Stimulated activated CD8-positive, alpha-beta memory T cell treated with anti-CD3 and anti-CD28 coated beads, Interleukin-2, amount 100 ng/mL, for 48 hours (primary cell): Measurements from ENCODE around the gene ORAI2.
"Not testable (repeated sequence)": the region's sequence is repeated elsewhere in the genome, so short reads cannot be mapped to it uniquely, and the experiment has no call there.

Experiments used
- DNase-seq, 2 donors: peaks; one replicate each; pipeline ENCODE4 v3.0.0-alpha.2; 2020; ENCODE audit warnings: low read depth in 2 of 2

Gene ORAI2

DNA sequence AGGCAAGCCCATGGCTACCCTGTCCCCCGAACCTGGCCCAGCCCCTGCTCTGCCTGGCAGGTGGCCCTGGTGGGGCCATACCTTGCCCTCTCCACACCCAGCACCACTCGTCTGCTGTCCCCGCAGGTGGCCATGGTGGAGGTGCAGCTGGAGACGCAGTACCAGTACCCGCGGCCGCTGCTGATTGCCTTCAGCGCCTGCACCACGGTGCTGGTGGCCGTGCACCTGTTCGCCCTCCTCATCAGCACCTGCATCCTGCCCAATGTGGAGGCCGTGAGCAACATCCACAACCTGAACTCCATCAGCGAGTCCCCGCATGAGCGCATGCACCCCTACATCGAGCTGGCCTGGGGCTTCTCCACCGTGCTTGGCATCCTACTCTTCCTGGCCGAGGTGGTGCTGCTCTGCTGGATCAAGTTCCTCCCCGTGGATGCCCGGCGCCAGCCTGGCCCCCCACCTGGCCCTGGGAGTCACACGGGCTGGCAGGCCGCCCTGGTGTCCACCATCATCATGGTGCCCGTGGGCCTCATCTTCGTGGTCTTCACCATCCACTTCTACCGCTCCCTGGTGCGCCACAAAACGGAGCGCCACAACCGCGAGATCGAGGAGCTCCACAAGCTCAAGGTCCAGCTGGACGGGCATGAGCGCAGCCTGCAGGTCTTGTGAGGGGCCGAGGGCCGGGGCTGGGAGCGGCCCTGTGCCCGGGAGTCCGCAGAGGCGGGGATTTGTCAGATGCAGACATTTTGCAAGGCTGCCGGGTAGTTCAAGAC is 13.2 kb downstream of the ORAI2 start:
- DNase-seq: no peak

DNA sequence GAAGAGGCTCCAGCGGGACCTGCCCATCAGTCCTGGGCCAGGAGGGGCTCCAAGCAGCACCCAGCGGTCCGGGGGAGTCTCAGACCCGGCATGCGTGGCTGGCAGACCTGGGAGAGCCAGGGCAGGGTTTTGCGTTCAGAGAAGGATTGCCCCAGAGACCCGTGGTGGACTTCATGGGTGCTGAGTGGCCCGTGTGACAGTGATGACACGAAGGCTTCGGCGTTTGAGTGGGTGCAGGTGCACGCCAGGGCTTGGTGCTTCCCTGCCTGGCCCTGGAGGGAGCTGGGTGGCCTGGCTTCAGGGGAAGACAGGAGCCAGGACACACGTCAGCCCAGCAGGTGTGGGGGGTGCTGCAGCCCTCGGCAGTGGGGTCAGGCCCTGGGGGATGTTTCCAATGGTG is 13.9 kb downstream of the ORAI2 start:
- no peak for DNase-seq

DNA sequence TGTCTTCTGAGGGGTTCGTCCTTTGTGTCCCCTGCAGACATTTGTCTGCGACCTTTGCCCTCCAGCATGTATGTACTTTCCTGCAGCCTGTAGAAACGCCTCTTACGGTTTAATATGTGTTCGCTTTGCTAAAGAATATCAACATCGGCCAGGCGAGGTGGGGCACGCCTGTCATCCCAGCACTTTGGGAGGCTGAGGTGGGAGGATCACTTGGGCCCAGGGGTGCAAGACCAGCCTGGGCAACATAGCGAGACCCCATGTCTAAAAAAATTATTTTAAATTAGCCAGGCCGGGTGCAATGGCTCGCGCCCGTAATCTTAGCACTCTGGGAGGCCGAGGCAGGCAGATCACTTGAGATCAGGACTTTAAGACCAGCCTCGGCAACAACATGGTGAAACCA is 15.8 kb downstream of the ORAI2 start:
- DNase-seq: no peak

DNA sequence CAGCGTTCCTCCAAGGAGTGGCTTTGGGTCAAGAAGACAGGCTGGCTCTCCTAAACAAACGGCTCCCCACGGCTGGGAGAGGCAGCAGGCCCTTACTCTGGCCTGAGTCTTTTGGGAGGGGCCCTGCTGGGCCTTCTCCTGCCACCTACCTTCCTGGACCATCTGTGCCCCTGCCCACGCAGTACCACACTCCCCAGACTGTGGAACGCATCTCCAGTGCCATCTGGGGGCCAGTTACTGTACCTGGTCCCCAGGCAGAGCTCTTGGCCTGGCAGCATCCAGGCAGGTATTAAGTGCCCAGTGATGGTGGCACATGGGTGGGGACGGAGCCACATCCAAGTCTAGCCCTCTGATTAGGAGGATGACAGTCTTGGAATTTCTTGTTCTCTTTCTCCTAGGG is 16.9 kb downstream of the ORAI2 start:
- no peak for DNase-seq

DNA sequence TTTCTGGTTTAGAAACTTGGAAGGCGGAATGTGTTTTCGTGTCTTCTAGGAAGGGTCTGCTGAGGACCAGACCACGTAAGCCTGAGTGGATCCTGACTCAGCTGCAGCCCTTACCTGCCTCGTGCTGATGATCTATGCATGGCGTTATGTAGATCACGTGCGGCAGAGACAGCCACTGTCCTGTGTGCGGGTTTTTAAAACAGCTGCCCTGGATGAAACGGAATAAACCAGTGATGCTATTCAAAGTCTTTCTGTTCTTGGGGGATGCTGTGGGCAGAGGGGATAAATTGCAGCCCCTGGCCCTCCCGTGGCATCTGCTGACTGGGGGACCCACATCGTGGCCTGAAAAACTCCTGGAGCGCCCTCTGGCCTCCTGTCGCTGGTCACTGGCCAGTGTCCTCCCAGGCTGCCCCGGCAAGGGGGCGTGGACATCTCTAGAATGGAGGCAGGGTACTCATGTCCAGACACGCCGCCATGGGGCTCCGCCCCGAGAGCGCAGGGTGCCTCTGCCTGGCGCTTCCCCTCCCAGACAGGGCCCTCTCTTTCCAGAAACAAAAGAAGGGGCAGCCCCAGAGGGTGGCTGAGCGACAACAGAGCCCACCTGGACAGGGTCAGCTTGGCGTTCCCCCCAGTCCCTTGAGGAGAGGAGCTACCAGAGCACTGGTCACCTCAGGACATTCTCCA is 18.1 kb downstream of the ORAI2 start:
- no peak for DNase-seq

DNA sequence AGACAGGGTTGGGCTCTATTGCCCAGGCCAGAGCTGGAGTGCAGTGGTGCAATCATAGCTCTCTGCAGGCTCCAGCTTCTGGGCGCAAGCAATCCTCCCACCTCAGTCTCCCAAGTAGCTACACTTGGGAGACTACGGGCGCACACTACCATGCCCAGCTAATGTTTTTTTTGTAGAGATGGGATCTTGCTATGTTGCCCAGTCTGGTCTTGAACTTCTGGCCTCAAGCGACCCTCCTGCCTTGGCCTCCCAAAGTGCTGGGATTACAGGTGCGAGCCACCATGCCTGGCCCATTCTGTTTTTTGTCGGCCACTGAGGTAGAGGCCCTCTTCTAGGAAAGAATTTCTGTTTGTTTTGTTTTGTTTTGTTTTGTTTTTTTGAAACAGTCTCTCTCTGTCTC is 19.1 kb downstream of the ORAI2 start:
- DNase-seq: no peak

DNA sequence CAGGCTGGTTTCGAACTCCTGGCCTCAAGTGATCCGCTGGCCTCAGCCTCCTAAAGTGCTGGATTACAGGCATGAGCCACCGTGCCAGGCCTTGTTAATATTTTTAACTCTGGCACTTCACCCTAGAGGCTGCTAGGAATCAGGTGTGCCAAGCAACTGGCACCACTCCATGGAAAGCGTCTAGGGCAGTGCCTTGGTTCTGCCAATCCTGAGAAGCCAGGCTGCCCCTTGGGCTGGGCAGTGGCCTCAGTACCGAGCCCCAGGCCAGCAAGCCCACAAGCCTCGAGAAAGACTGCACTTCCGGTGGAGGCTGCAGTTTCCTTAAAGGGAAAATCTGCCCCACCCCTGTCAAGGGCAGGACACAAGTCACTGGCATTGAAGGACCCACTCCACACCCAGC is 19.9 kb downstream of the ORAI2 start:
- DNase-seq: no peak

DNA sequence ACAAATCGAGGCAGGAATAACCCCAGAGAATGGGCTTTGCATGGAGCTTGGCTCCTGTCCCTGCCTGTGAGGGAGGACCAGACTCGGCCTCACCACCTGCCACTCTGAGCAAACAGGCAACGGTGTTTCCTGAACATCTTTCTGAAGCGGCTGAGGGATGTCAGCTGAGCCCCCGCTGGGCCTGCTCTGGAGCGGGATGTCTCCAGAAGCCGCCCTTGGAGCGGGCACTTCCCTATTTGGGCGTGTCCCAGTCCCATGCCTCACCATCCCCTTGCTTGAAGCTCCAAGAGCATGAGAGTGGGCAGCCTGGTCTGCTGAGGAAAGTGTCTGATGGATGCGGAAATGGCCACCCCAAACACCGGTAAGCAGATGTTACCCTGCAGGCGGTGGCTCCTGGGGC is 21.1 kb downstream of the ORAI2 start:
- DNase-seq: no peak

DNA sequence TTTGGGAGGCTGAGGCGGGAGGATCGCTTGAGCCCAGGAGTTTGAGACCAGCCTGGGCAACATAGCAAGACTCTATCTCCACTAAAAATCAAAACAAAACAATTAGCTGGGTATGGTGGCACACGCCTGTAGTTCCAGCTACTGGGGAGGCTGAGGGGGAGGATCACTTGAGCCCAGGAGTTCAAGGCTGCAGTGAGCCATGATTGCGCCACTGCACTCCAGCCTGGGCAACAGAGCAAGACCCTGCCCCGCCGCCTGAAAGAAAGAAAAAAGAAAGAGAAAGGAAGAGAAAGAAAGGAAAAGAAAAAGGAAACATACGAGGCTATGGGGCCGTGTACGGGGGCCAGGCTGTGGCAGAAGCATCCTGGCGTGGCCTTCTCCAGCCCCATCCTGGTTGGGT is 21.6 kb downstream of the ORAI2 start:
- not testable (repeated sequence) for DNase-seq

DNA sequence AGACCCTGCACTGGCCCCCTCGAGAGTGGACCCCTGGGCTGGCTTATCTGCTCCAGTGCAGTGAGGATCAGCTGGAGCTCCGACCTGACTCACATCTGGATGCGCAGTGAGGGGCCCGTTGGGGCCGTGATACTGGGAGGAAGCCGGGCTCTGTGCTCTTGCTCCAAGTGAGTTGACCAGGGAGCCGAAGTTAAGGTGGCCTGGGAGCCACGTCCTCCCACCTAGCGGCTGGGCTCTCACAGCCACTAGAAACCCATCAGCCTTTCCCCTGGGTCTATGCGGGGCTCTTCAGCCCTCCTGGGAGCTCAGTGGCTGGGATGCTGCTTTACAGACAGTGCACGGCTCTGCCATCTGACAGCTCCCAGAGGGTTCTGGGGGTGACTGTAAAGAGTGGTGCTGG is 22.2 kb downstream of the ORAI2 start:
- DNase-seq: no peak

DNA sequence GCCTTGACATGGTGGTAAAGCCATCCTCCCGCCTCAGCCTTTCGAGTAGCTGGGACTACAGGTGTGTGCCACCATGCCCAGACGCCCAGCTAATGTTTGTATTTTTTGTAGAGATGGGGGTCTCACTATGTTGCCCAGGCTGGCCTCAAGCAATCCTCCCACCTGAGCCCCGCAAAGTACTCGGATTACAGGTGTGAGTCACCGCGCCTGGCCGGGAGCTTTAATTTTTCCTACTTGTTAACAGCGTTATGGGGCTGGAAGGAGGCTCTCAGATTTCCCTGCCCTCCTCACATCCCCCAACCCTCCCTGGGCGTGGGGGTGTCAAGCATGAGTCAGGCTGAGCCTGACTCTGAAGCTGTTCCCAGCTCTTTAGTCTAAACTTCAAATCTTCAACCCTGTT is 23.0 kb downstream of the ORAI2 start:
- DNase-seq: no peak

DNA sequence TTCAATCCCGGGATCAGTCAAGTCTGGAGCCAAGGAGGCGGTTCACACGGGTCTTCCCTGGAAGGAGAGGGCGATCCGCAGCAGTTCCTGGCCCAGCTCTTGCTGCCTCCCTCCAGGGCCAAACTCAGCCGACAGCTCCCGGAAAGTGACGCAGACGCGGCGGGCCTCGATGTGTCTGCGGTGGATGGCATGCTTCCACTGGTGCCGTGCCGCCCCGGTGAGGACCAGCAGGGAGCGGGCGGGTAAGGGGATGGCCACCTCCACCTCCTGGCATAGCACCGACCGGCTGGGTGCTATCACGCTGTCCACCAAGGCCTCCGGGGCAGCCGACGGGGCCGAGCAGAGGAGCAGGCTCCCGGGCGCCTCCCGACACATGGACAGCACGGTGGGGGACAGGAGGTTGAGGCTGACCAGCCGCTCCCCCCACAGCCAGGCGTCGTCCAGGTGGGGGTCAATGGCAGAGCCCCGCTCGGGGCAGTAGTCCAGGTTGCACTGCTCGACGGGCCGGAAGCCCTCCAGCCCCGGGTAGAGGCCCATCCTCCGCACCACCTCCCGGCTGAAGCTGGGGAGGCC is 24.1 kb downstream of the ORAI2 start:
- DNase-seq: no peak

DNA sequence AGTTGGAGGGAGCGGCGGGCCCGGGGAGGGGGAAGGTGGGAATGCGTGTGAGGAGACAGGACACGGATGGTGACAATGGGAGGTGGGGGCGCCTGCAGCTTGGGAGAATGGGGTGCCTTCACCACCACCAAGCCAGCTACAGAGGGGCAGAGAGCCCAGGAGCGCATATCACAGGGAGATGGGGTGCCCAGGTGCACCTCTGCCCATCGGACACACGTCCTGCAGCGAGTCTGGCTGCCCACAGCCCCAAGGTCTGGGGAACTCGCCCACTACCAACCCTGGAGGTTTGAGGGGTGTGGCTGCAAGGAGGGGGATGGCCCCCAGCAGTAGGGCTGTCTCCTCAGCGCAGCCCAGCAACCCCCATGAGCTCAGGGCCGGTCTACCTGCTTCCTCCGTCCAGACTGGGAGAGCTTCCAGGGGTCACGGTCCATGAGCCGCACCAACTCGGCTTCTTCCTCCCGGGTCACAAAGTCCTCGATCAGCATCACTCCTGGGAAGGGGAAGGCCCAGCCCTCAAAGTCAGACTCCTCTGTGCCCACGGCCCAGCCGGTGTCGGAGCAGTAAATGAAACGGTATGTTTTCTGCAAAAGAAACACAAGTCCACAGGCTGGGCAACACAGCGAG is 26.0 kb downstream of the ORAI2 start:
- no peak for DNase-seq

DNA sequence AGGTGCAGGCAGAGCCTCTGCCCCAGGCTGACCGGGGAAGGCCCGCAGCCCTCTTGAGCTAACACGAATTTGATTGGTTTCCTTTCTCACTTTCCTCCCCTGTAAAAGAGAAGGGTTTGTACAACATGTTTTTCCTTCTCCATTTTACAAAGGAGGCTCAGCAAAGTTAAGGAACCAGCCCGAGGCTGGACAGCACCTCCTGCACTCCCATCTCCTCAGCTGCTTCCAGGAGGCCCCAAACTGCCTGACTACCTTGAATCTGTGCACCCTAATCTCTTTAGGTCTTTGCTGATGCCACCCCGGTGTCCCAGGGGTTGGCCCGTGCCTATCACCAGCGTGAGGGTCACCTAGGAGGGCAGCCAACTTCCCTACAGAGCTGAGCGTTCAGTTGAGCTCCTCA is 27.1 kb downstream of the ORAI2 start:
- no peak for DNase-seq

DNA sequence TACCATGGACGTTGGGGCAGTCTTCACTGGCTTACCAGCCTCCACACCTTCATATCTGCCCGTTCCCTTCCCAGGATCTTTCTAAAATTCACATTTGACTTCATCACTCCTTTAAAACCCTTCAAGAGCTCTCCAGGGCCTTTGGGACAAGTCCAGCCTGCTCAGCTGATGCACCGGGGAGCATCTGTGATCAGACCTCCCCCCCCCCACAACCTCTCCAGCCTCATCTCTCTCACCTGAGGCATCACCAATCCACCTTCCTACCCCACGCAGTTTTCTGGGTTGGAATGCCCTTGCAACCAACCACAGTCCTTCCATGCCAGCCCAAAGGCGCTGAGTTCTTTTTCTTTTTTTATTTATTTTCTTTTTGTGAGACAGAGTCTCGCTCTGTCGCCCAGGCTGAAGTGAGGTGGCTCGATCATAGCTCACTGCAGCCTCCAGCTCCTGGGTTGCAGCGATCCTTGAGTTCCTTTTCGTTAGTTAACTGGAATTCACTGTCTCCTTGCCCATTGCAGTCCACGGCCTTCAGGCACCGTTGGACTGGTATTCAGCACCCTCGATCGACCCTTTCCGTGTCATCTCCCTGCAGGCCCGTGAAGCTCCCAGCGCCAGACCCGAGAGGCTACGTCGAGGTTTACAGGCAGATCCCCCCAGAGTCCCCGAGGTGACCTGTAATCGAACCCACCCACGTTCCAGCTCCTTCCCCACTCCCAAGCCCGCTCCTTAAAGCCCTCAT is 30.6 kb downstream of the ORAI2 start:
- DNase-seq: no peak

DNA sequence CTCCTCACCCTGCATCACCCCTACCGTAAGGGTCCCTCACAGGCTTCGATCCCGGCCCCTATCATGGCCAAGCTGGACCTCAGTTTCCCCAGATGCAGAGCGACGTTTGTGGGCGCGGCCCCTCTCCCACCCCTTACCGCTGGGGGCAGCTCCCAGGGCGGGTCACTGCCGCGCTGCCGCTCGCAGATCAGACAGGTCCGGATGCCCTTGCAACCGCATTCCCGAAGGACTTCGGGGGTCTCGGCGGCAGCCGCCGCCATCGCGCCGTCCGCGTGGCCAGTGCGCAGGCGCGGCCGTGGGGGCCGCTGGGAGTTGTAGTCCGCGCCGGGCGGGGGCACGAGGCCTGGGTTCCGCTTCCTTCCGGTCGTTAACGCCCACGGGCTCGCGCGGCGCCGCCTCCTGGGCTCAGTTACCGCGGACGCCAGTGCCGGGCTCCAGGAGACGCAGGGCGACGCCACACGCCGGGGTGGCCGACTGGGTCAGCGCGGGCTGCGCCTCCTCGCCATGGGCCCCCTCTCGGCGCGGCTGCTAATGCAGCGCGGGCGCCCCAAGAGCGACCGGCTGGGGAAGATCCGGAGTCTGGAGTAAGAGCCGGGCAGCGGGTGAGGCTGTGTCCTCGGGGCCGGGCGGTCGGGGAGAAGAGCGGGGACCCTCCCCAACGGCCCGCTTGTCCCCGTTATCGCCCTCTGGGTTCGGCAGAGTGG is 31.4 kb downstream of the ORAI2 start, which contains the start of the genes ALKBH4 and LRWD1:
TSS of gene ALKBH4 (minus strand) at position 287 of the 704 bp plus-strand sequence. CDS start at position 260, 27 bp downstream.
TSS of gene LRWD1 (plus strand) at position 408 of the 704 bp plus-strand sequence. CDS start at position 505, 97 bp downstream.
- DNase-seq: peak; percentile 96 to 98

DNA sequence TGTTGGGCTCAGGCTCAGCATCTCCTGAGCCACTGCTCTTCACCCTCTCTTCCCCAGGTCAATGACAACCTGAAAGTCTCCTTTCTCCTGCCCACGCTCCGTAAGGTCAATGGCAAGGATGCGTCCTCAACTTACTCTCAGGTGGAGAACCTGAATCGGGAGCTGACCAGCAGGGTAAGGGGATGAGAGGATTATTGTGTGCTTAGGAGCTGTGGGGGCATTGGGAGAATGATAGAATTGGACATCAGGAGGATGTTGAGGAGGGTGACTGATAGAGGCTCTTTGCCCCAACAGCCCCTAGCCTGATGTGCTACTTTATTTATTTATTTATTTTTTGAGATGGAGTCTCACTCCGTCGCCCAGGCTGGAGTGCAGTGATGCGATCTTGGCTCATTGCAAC is 32.7 kb downstream of the ORAI2 start:
- no peak for DNase-seq

DNA sequence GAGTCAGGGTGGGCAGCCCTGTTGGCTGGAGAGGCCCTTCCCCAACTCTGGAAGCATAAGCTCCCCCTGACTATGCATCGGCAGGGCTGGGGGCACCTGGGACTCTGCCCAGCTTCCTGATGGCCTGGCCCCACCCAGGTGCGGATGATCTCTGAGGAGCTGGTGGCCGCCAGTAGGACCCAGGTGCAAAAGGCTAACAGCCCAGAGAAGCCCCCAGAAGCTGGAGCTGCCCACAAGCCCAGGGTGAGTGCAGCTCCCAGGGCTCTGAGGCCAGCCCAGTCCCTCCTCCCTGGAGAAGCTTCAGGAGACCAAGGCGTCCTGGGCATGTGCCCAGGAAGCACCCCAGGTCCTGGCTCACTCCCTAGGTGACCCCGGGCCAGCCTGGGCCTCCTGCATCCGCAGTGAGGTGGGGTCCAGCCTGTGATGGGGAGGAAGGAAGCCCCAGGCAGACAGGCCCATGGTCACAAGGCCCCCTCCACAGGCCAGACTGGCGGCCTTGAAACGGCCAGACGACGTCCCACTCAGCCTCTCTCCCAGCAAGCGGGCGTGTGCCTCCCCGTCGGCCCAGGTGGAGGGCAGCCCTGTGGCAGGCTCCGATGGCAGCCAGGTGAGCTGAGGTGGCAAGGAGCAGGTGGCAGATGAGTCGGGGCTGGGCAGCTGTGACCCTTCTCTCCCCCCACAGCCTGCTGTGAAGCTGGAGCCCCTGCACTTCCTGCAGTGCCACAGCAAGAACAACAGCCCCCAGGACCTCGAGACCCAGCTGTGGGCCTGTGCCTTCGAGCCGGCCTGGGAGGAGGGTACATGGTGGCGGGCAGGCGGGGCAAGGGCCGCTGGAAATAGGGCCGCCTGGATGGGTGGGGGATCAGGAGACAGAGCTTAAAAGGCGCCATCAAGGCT is 34.5 kb downstream of the ORAI2 start:
- DNase-seq: no peak

DNA sequence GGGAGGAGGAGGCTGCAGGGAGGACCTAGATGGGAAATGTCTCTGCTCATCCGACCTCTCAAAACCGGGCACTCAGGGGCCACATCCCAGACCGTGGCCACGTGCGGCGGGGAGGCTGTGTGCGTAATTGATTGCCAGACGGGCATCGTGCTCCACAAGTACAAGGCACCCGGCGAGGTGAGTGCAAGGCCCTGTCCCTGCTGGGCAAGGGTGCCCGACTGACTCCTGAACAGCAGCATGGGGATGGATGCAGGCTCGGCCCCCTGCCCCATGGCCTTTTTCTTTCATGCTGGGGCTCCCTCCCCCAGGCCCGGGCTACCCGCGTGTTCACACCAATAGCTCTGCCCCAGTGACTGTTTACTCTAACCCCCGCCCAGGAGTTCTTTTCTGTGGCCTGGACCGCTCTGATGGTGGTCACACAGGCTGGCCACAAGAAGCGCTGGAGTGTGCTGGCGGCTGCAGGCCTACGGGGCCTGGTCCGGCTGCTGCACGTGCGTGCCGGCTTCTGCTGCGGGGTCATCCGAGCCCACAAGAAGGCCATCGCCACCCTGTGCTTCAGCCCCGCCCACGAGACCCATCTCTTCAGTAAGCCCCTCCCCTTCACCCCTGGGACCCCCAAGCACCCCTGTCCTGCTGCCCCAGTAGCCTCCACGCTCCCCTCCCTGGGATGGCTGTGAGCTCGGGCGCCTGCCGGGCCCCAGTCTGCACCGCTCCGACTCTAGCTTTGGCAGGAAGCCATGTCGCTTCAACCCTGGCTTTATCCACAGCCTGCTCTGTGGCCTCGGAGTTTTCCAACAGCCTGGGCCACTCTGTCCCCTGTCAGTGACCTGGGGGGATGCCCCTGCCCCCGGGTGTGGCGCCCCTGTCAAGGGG is 35.3 kb downstream of the ORAI2 start:
- DNase-seq: no peak
